SK-N-SH (cell line): ENCODE results near the gene TELO2. TPM values are rescaled to one million over a fixed set of nuclear protein-coding genes. Genes with fewer than 3 reads are reported as not detected.
A peak's percentile ranks its signal among the peaks of the same experiment; 100 is the strongest.

Experiments
- CTCF ChIA-PET: fragments of 300-600, 350-600 bp; formaldehyde crosslinking; extraction: SDS; loops from one replicate; lab custom pipeline; 2021; lab: Yijun Ruan, JAX
- POLR2A ChIA-PET: fragments of 350-600 bp; sonication (Branson Sonifier 250); formaldehyde crosslinking; extraction: SDS; loops from one replicate; lab custom pipeline; 2020; ENCODE audit warnings: antibody characterized with exemption, inconsistent platforms; lab: Yijun Ruan, JAX
- DNase-seq: peaks from one replicate; pipeline ENCODE4 v3.0.0; 2012
- H2AFZ ChIP-seq: fragments of 200-600 bp; sonication (generic); 2 replicates; pipeline ENCODE4 v1.8.1; 2016; ENCODE audit warnings: antibody characterized with exemption, mild to moderate bottlenecking, low read depth
- H3F3A ChIP-seq: fragments of 200-600 bp; sonication (generic); replicated peaks from 2 replicates; pipeline ENCODE3; 2016; ENCODE audit warnings: antibody characterized with exemption, mild to moderate bottlenecking; ENCODE audit not compliant: insufficient read depth
- H3K27ac ChIP-seq, 2 experiments: fragments of 200-500 bp in 1 of 2; fragments of 200-600 bp in 1 of 2; sonication (Bioruptor generic) in 1 of 2; sonication (generic), shearing (Covaris generic) in 1 of 2; 2 replicates each; pipeline versions ENCODE4 v1.5.1 to v1.6.1; 2014 to 2016; ENCODE audit warnings: low read depth in 2 of 2, inconsistent platforms in 1 of 2, low read length in 1 of 2, mild to moderate bottlenecking in 1 of 2, mixed read lengths in 1 of 2
- H3K27me3 ChIP-seq: fragments of 200-600 bp; sonication (generic), shearing (Covaris generic); 2 replicates; pipeline ENCODE4 v1.6.1; 2016; ENCODE audit warnings: mixed run types; ENCODE audit not compliant: insufficient read depth
- H3K36me3 ChIP-seq, 2 experiments: fragments of 200-500 bp in 1 of 2; fragments of 200-600 bp in 1 of 2; sonication (Bioruptor generic) in 1 of 2; sonication (generic) in 1 of 2; replicated peaks in 1 of 2; 2 replicates each; pipeline versions ENCODE3 to v1.5.1; 2014 to 2016; ENCODE audit warnings: low read length in 1 of 2, mild to moderate bottlenecking in 1 of 2; ENCODE audit not compliant: insufficient read depth in 2 of 2, control insufficient read depth in 1 of 2
- H3K4me1 ChIP-seq, 2 experiments: fragments of 200-500 bp in 1 of 2; fragments of 200-600 bp in 1 of 2; sonication (Bioruptor generic) in 1 of 2; sonication (generic), shearing (Covaris generic) in 1 of 2; 2 replicates each; pipeline versions ENCODE4 v1.5.1 to v1.6.1; 2014 to 2016; ENCODE audit warnings: low read depth in 1 of 2, low read length in 1 of 2, mixed run types in 1 of 2; ENCODE audit not compliant: insufficient read depth in 2 of 2, control insufficient read depth in 1 of 2
- H3K4me2 ChIP-seq: fragments of 200-600 bp; sonication (generic), shearing (Covaris generic); 2 replicates; pipeline ENCODE4 v1.6.1; 2017; ENCODE audit warnings: mixed run types
- H3K4me3 ChIP-seq, 2 experiments: fragments of 200-500 bp in 1 of 2; fragments of 200-600 bp in 1 of 2; sonication (Bioruptor generic) in 1 of 2; sonication (generic), shearing (Covaris generic) in 1 of 2; 2 replicates each; pipeline versions ENCODE4 v1.5.1 to v1.8.1; 2014 to 2016; ENCODE audit warnings: low read depth in 2 of 2, inconsistent platforms in 1 of 2, low read length in 1 of 2, mild to moderate bottlenecking in 1 of 2, mixed read lengths in 1 of 2, moderate library complexity in 1 of 2
- H3K79me2 ChIP-seq: fragments of 200-600 bp; sonication (generic); 2 replicates; pipeline ENCODE4 v1.8.1; 2017; ENCODE audit warnings: mild to moderate bottlenecking; ENCODE audit not compliant: insufficient read depth
- H3K9ac ChIP-seq: fragments of 200-600 bp; sonication (generic); 2 replicates; pipeline ENCODE4 v1.6.1; 2017; ENCODE audit warnings: mixed run types
- H3K9me2 ChIP-seq: fragments of 200-600 bp; sonication (generic); 2 replicates; pipeline ENCODE4 v1.6.1; 2017; ENCODE audit warnings: mixed run types
- H3K9me3 ChIP-seq: fragments of 200-600 bp; sonication (generic); 2 replicates; pipeline ENCODE4 v1.6.1; 2017; ENCODE audit warnings: mixed run types, mild to moderate bottlenecking, moderate library complexity
- H4K20me1 ChIP-seq: fragments of 200-600 bp; sonication (generic); 2 replicates; pipeline ENCODE4 v1.6.1; 2017; ENCODE audit warnings: mild to moderate bottlenecking, mixed run types; ENCODE audit not compliant: insufficient read depth
- CHD2 ChIP-seq: fragments of 150-350 bp; IDR thresholded peaks from 2 replicates; pipeline ENCODE4 v1.6.1; 2018; ENCODE audit warnings: low read length; ENCODE audit not compliant: partially characterized antibody
- EZH2phosphoT487 ChIP-seq: fragments of 200-600 bp; sonication (generic); IDR thresholded peaks from 2 replicates; pipeline ENCODE4 v1.6.1; 2017; ENCODE audit warnings: low read depth, mixed run types, mild to moderate bottlenecking, antibody characterized with exemption, moderate library complexity, borderline replicate concordance
- FOSL2 ChIP-seq: IDR thresholded peaks from 2 replicates; pipeline ENCODE4 v1.4.0; 2012; ENCODE audit warnings: low read depth, mild to moderate bottlenecking, moderate library complexity, borderline replicate concordance
- FOXM1 ChIP-seq: IDR thresholded peaks from 2 replicates; pipeline ENCODE4 v1.4.0; 2012; ENCODE audit warnings: low read depth, mild to moderate bottlenecking
- GABPA ChIP-seq: IDR thresholded peaks from 2 replicates; pipeline ENCODE4 v1.4.0; 2012; ENCODE audit warnings: low read depth, mild to moderate bottlenecking
- IRF3 ChIP-seq: fragments of 150-350 bp; IDR thresholded peaks from 2 replicates; pipeline ENCODE4 v1.6.1; 2016; ENCODE audit warnings: mild to moderate bottlenecking, low read depth, low read length
- JUND ChIP-seq: IDR thresholded peaks from 2 replicates; pipeline ENCODE4 v1.4.0; 2012
- MEF2A ChIP-seq: IDR thresholded peaks from 2 replicates; pipeline ENCODE4 v1.4.0; 2012; ENCODE audit warnings: low read depth, borderline replicate concordance
- MXI1 ChIP-seq: IDR thresholded peaks from 2 replicates; pipeline ENCODE4 v1.6.1; 2012; ENCODE audit warnings: mild to moderate bottlenecking, low read depth, low read length, improper control_type of control experiment
- NFIC ChIP-seq: IDR thresholded peaks from 2 replicates; pipeline ENCODE4 v1.4.0; 2012; ENCODE audit warnings: borderline replicate concordance
- NRF1 ChIP-seq: IDR thresholded peaks from 2 replicates; pipeline ENCODE4 v1.6.1; 2012; ENCODE audit warnings: low read depth, mild to moderate bottlenecking, low read length
- POLR2AphosphoS5 ChIP-seq: IDR thresholded peaks from 2 replicates; pipeline ENCODE4 v1.6.1; 2012; ENCODE audit warnings: low read depth, low read length
- REST ChIP-seq: IDR thresholded peaks from 2 replicates; pipeline ENCODE4 v1.6.1; 2012; ENCODE audit warnings: mild to moderate bottlenecking, low read depth, low read length, moderate library complexity
- SIN3A ChIP-seq: IDR thresholded peaks from 2 replicates; pipeline ENCODE4 v1.6.1; 2012; ENCODE audit warnings: low read depth, mild to moderate bottlenecking, low read length, moderate library complexity, borderline replicate concordance
- WGBS: methylation state at CpG from one replicate; pipeline ENCODE4 v1.1.6; 2017; ENCODE audit warnings: low lambda C conversion rate; 5-methylcytosine and 5-hydroxymethylcytosine counted together
- polyA plus RNA-seq, 3 experiments: library from polyadenylated mRNA; depleted of rRNA; stranded (reverse); fragments of >200 nt; gene quantifications; 2 replicates each; pipeline ENCODE4 v1.2.3, GENCODE V29; 2012
- TF ChIP-seq, protein P1 (sequence below): fragments of 150-350 bp; IDR thresholded peaks from 2 replicates; pipeline ENCODE4 v1.6.1; 2017; ENCODE audit warnings: antibody characterized with exemption, low read length, low read depth, borderline replicate concordance
- TF ChIP-seq, protein P2 (sequence below): IDR thresholded peaks from 2 replicates; pipeline ENCODE4 v1.4.0; 2012; ENCODE audit warnings: low read depth, borderline replicate concordance

Gene TELO2
- polyA plus RNA-seq, 1 of the 3 experiments (the other 2 are of a cell fraction): 24.2 TPM

- TF ChIP-seq JUND (no peak; the same call in 1 of the 2 replicates), NFIC (no peak; the same call in 1 of the 2 replicates), IRF3 (no peak), FOSL2 (no peak), REST (peak; percentile 14; the same call in 1 of the 2 replicates)
- TF ChIP-seq, protein P1, sequence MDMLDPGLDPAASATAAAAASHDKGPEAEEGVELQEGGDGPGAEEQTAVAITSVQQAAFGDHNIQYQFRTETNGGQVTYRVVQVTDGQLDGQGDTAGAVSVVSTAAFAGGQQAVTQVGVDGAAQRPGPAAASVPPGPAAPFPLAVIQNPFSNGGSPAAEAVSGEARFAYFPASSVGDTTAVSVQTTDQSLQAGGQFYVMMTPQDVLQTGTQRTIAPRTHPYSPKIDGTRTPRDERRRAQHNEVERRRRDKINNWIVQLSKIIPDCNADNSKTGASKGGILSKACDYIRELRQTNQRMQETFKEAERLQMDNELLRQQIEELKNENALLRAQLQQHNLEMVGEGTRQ: peak; percentile 99
- TF ChIP-seq, protein P2, sequence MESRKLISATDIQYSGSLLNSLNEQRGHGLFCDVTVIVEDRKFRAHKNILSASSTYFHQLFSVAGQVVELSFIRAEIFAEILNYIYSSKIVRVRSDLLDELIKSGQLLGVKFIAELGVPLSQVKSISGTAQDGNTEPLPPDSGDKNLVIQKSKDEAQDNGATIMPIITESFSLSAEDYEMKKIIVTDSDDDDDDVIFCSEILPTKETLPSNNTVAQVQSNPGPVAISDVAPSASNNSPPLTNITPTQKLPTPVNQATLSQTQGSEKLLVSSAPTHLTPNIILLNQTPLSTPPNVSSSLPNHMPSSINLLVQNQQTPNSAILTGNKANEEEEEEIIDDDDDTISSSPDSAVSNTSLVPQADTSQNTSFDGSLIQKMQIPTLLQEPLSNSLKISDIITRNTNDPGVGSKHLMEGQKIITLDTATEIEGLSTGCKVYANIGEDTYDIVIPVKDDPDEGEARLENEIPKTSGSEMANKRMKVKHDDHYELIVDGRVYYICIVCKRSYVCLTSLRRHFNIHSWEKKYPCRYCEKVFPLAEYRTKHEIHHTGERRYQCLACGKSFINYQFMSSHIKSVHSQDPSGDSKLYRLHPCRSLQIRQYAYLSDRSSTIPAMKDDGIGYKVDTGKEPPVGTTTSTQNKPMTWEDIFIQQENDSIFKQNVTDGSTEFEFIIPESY: no peak
Observed at GRCh38 chr16:1474796-1475551, 18.2 kb upstream of the TELO2 start, which contains the start of gene CLCN7 (continued).

- Histone ChIP-seq H3K27me3 (no peaks in the 10 kb centered on the region), H3K36me3 (no peaks in the 10 kb centered on the region), H3K79me2 (peaks cover 44% of the 10 kb centered on the region), H3K9ac (peak overlapping the region; percentile 93), H4K20me1 (no peaks in the 10 kb centered on the region), H3K4me1 (peaks cover 5 to 11% of the 10 kb centered on the region in 2 experiments; a peak in 2 of 4 replicates), H3K27ac (peak overlapping the region; percentile 42 to 77; a peak in 2 of 4 replicates), H2AFZ (peak overlapping the region; percentile 77), H3K9me3 (no peaks in the 10 kb centered on the region), H3K9me2 (no peaks in the 10 kb centered on the region), H3K4me3 (peak overlapping the region; percentile 72 to 75), H3K4me2 (peak overlapping the region; percentile 88), H3F3A (peaks cover 2% of the 10 kb centered on the region)
- DNase-seq: no peak
- ChIA-PET POLR2A (interaction anchor here (0.6 to 1.2 kb wide), 2 partner anchors 55 to 680 kb away, joined by 3 read pairs; partner anchors contain the start of genes TRAF7 and UQCC4), CTCF (interaction anchor here (1.4 kb wide), 1 partner anchor 18 kb away, joined by 3 read pairs; no protein-coding TSS in a partner anchor)
- 67% methylated on average over 13 of the region's 15 CpGs for WGBS
- no peak for TF ChIP-seq SIN3A
- TF ChIP-seq IRF3: no peak
- no peak for TF ChIP-seq MEF2A
- no peak for TF ChIP-seq CHD2
- no peak for TF ChIP-seq FOXM1
- TF ChIP-seq MXI1: no peak
- no peak for TF ChIP-seq POLR2AphosphoS5
- TF ChIP-seq EZH2phosphoT487: no peak
- no peak for TF ChIP-seq GABPA
- TF ChIP-seq FOSL2: no peak
- no peak for TF ChIP-seq NRF1
Observed at GRCh38 chr16:1475552-1476114, 17.5 kb upstream of the TELO2 start.
